Body of pancreas (tissue), 4 donors: ENCODE results near the gene CASP3. TPM values are rescaled to one million over a fixed set of nuclear protein-coding genes. Genes with fewer than 3 reads are reported as not detected.

Experiments used
- ATAC-seq: fragments of 150-250 bp; one replicate; pipeline ENCODE4 v1.9.1; 2016
- DNase-seq, 4 donors: peaks; one replicate each; pipeline ENCODE4 v3.0.0-alpha.2; 2019
- H3K27ac ChIP-seq, 4 donors: fragments of 200-600 bp; sonication (generic); 1 replicate in 3 of 4; 2 replicates in 1 of 4; pipeline versions ENCODE4 v1.5.1 to v1.6.1; 2016 to 2019; ENCODE audit warnings: mild to moderate bottlenecking in 1 of 4, mixed read lengths in 1 of 4, moderate library complexity in 1 of 4
- H3K27me3 ChIP-seq, 2 donors: fragments of 200-600 bp; sonication (generic); one replicate each; pipeline ENCODE4 v1.6.0; 2016; ENCODE audit warnings: mild to moderate bottlenecking in 1 of 2
- H3K36me3 ChIP-seq, 2 donors: fragments of 200-600 bp; sonication (generic); replicated peaks in 1 of 2; 2 replicates each; pipeline ENCODE4 v1.5.1; 2016; ENCODE audit warnings: low read depth in 2 of 2; ENCODE audit not compliant: insufficient read depth in 1 of 2
- H3K4me1 ChIP-seq: fragments of 200-600 bp; sonication (generic); one replicate; pipeline ENCODE4 v1.6.0; 2016
- H3K4me3 ChIP-seq, 2 donors: fragments of 200-600 bp; sonication (generic); 1 replicate in 1 of 2; 2 replicates in 1 of 2; pipeline ENCODE4 v1.5.1; 2016 to 2019
- H3K9me3 ChIP-seq, 3 donors: fragments of 200-600 bp; sonication (generic); 1 replicate in 2 of 3; 2 replicates in 1 of 3; pipeline ENCODE4 v1.5.1; 2016
- CTCF ChIP-seq, 7 experiments: fragments of 450-650 bp in 4 of 7; fragments of 200-600 bp in 3 of 7; sonication (generic) in 3 of 7; IDR thresholded peaks; one replicate each; pipeline ENCODE4 v1.5.1; 2016 to 2019; ENCODE audit warnings: antibody characterized with exemption in 7 of 7
- POLR2A ChIP-seq, 3 donors: fragments of 450-650 bp; IDR thresholded peaks; one replicate each; pipeline ENCODE4 v1.6.1; 2016; ENCODE audit warnings: antibody characterized with exemption in 3 of 3, mild to moderate bottlenecking in 2 of 3
- WGBS, 2 donors: methylation state at CpG; one replicate each; pipeline ENCODE4 v1.1.5; 2017; 5-methylcytosine and 5-hydroxymethylcytosine counted together
- intact Hi-C: fragments of 100-400 bp; cut with DNase I; formaldehyde crosslinking; loops from one replicate; pipeline ENCODE4 v1.15.1; 2023
- total RNA-seq, 2 donors: library from RNA; depleted of rRNA; stranded (reverse); fragments of >200 nt; gene quantifications; one replicate each; pipeline ENCODE4 v1.1.0, GENCODE V29; 2016

Gene CASP3
- total RNA-seq, 2 donors from 2014 or later = 4.9 to 6.5 TPM

DNA sequence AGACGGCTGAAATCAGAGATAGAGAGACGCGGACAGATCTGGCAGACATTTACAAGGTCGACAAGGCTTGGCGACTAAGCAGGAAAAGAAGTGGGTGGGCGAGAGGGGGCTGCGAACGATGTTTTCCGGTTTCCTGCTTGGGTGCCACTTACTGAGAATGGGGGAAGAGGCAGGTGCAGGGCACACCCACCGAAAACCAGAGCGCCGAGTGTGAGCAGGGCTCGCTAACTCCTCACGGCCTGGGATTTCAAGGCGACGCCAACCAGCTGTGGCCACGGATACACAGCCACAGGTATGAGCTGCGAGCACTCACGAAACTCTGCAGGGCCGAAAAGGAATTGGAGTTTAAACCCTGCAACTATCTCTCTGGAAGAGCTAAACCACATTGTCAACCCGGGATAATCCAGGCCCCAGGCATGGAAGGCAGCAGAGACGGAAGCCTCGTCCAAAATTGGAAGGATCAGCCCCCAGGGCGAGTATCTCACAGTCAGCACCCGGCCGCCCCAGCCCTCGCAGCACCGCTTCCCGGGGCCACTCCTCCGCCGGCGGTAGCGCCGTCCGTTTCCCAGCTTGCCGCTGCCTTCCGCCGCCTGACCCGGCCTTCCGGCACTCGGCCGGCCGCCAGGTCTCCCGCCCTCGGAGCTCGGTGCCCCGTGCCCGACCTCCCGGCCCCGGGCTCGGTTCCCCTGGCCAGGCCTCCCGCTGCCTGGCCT lies 778 bp downstream of the CASP3 start:
- ATAC-seq (peak; percentile 51), DNase-seq (peak; percentile 71 to 74 (median 72))
- intact Hi-C loops = no loop called here
- peak overlapping the region; percentile 62 to 88 for H3K4me3 ChIP-seq
- TF ChIP-seq CTCF (IDR thresholded peaks at IDR 0.05) (peak in 1 of 7 experiments; percentile 9), POLR2A (IDR thresholded peaks at IDR 0.05) (no peak)
- H3K27me3 ChIP-seq = no peaks in the 10 kb centered on the region
- peaks cover 37% of the 10 kb centered on the region for H3K4me1 ChIP-seq
- 0% methylated on average over 16 to 52 of the region's 52 CpGs for WGBS, 2 donors
- H3K9me3 ChIP-seq = no peaks in the 10 kb centered on the region
- H3K27ac ChIP-seq = peak overlapping the region; percentile 81 to 98 (median 95)
- H3K36me3 ChIP-seq = no peaks in the 10 kb centered on the region

GRCh38 chr4:184648054-184648312 lies 1.3 kb downstream of the CASP3 start:
- WGBS, 2 donors = 1% methylated on average over 6 of the region's 6 CpGs
- Histone ChIP-seq H3K27ac (peak overlapping the region; percentile 81 to 98 (median 95)), H3K9me3 (no peaks in the 10 kb centered on the region), H3K4me3 (peak overlapping the region in 1 of 2 donors; percentile 62), H3K36me3 (no peaks in the 10 kb centered on the region), H3K27me3 (no peaks in the 10 kb centered on the region), H3K4me1 (peaks cover 37% of the 10 kb centered on the region)
- no peak for ATAC-seq
- DNase-seq = no peak
- intact Hi-C loops = no loop called here
- no peak for TF ChIP-seq POLR2A (IDR thresholded peaks at IDR 0.05)
- no peak for TF ChIP-seq CTCF (IDR thresholded peaks at IDR 0.05)

DNA sequence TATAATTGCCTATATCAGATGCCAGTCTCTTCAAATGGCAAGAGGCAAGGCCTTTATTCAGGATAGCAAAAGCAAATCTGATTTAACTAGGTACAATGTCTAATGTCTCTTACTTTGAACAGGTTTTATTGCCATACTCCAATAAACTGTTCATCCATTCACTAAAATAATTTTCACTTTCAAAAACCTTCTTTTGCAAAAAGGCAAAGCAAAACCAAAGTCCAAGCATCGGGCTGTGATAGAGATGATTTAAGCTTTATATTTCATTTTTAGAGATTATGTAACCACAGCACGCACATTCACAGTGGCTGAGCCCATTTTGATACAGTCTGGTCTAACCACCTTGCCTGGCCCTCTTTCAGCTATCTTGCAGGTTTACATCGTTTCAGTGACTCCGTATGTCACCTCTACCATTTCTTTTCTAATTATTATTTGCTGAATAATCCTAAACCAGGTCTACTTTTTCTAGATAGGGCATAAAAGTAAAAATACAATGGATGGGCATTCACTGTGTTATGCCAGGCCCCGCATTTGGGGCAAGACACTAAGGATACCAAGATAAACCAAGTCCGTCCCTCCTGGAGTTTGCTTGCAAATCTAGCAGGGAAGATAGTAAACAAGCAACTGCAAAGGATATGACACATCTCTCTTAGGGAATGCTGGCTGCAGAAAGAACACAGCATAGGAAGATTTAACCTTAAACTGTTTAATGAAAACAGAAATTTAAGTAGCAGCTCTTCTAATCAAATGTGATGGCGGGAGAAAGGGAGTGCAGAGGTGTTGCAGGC lies 1.8 kb downstream of the CASP3 start:
- intact Hi-C loops = no loop called here
- H3K27me3 ChIP-seq = no peaks in the 10 kb centered on the region
- ATAC-seq = no peak
- H3K4me3 ChIP-seq = peak overlapping the region in 1 of 2 donors; percentile 62
- peaks cover 37% of the 10 kb centered on the region for H3K4me1 ChIP-seq
- DNase-seq = no peak
- H3K9me3 ChIP-seq = no peaks in the 10 kb centered on the region
- no peaks in the 10 kb centered on the region for H3K36me3 ChIP-seq
- TF ChIP-seq CTCF (IDR thresholded peaks at IDR 0.05) (no peak), POLR2A (IDR thresholded peaks at IDR 0.05) (no peak)
- H3K27ac ChIP-seq = peak overlapping the region; percentile 81 to 98 (median 95)
- 38 to 41% methylated on average over 7 of the region's 7 CpGs for WGBS, 2 donors

DNA sequence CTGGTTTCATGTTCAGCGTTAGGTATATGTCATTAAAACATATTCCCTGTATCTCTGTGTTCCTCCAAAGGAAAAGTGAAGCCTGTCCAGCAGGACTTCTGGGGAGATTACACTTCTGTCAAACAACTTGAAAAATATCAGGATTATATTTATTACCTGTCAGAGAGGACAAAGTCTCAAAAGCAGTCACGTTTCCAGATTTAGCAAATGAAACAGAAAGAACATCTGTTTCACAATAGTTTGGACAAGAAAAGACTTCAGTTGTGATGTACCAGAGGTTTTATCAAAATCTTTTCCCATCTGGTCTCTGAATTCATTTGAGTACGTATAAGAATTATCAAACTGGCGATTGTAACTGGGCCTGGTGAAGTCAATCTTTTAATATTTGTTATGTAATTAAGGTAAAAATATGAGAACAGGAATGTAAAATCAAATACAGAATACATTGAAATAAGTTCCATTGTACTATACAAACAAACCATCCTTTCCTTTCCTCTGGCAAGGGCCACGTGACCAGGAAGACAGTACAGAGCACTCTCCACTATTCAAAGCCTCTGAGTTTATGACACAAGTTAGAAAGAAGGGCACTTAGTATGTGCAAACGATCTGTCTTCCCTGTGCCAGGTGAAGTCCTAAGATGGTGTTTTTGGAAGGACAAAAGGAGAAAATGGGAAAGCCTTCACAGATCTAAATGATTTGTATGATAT lies 3.2 kb downstream of the CASP3 start:
- peaks cover 37% of the 10 kb centered on the region for H3K4me1 ChIP-seq
- DNase-seq = no peak
- intact Hi-C loops = no loop called here

More for the DNA sequence above, 3.2 kb downstream of the CASP3 start:
- H3K27me3 ChIP-seq = no peaks in the 10 kb centered on the region
- no peak overlapping the region for H3K4me3 ChIP-seq
- 41% methylated on average over 6 of the region's 6 CpGs for WGBS, 2 donors
- H3K36me3 ChIP-seq = peaks cover 0 to 2% of the 10 kb centered on the region in 2 donors
- ATAC-seq = no peak
- peak overlapping the region in 1 of 4 donors; percentile 41 for H3K27ac ChIP-seq
- no peak for TF ChIP-seq POLR2A (IDR thresholded peaks at IDR 0.05)
- no peak for TF ChIP-seq CTCF (IDR thresholded peaks at IDR 0.05)
- no peaks in the 10 kb centered on the region for H3K9me3 ChIP-seq
